ENCODE measurements around the gene FGF4.

The FGF4 gene

DNA sequence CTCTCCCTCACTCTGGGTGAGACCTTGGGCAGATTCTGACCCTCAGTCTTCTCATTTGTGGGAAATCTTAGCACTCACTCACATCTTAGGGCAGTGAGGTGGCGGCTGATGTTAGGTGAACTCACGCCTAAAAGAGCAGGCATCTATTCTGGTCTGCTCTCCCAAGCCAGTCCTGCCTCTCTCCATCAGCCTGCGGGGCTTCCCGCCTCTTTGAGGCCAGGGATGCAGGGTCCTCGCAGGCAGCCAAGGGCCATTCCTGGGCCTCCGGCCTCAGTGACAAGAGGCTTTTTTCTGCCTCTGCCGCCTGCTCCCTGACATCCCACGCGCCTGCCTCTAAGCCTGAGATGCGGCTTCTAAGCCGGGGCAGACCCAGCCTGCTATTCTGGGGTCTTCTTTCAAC, 13.8 kb upstream of the FGF4 start:
- peaks cover 37% of the 10 kb centered on the region for H3K4me1 Mint-ChIP-seq
- H3K27me3 Mint-ChIP-seq (ENCODE audit: low read depth, poor library complexity), result peaks cover 22% of the 10 kb centered on the region
- TF ChIP-seq, protein P1, sequence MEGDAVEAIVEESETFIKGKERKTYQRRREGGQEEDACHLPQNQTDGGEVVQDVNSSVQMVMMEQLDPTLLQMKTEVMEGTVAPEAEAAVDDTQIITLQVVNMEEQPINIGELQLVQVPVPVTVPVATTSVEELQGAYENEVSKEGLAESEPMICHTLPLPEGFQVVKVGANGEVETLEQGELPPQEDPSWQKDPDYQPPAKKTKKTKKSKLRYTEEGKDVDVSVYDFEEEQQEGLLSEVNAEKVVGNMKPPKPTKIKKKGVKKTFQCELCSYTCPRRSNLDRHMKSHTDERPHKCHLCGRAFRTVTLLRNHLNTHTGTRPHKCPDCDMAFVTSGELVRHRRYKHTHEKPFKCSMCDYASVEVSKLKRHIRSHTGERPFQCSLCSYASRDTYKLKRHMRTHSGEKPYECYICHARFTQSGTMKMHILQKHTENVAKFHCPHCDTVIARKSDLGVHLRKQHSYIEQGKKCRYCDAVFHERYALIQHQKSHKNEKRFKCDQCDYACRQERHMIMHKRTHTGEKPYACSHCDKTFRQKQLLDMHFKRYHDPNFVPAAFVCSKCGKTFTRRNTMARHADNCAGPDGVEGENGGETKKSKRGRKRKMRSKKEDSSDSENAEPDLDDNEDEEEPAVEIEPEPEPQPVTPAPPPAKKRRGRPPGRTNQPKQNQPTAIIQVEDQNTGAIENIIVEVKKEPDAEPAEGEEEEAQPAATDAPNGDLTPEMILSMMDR (IDR thresholded peaks at IDR 0.05), result no peak
- H3K4me3 Mint-ChIP-seq, result no peak overlapping the region
- no peak for DNase-seq
- H3K27ac Mint-ChIP-seq, result no peak overlapping the region
- H3K36me3 Mint-ChIP-seq (ENCODE audit: low read depth), result no peaks in the 10 kb centered on the region
- peaks cover 3% of the 10 kb centered on the region for H3K9me3 Mint-ChIP-seq

DNA sequence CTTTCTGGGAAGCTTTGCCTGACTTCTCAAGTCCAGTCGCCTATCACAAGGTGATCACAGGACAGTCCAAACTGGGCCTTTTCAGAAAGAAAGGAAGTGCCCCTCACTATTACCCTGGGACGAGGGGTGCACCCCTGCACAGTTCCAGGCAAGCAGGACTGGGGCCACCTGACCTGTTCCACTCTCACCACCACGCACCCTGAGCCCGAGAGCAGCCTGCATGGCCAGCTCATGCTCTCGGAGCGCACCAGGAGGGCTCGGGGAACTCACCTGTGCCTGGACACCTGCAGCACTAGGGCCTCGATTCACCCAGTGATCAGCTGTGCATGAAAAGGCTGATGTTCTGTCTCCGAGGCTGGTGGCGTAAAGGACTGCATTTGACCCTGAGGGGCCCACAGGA, 12.8 kb upstream of the FGF4 start:
- Mint-ChIP-seq H3K36me3 (ENCODE audit: low read depth) (no peaks in the 10 kb centered on the region), H3K4me1 (peaks cover 32% of the 10 kb centered on the region), H3K27ac (no peak overlapping the region), H3K4me3 (no peak overlapping the region), H3K27me3 (ENCODE audit: low read depth, poor library complexity) (peaks cover 28% of the 10 kb centered on the region), H3K9me3 (no peaks in the 10 kb centered on the region)
- DNase-seq, result no peak
- TF ChIP-seq, protein P1 (IDR thresholded peaks at IDR 0.05), result no peak

DNA sequence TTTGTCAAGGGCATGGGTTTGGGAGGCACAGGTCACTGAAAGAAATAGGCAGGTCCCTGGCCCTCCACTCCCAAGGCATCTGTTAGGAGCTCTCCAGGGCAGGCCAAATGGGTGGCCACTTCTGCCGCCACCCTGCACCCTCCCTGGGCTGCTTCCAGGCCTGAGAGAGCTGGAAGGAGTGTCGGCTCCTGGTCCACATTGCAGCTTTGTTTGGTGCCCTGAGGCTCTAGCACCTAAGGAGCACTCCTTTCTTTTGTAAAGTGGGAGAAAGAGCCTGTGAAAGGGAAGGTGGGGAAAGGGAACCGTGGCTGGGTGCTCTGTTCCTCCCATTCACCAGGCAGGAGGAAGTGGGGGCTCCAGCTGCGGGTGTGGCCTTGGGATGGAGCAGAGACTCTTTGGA, 12.3 kb upstream of the FGF4 start:
- Mint-ChIP-seq H3K36me3 (ENCODE audit: low read depth) (no peaks in the 10 kb centered on the region), H3K4me3 (no peak overlapping the region), H3K27ac (no peak overlapping the region), H3K9me3 (no peaks in the 10 kb centered on the region), H3K4me1 (peaks cover 27% of the 10 kb centered on the region), H3K27me3 (ENCODE audit: low read depth, poor library complexity) (peaks cover 29% of the 10 kb centered on the region)
- TF ChIP-seq, protein P1 (IDR thresholded peaks at IDR 0.05), result no peak
- no peak for DNase-seq

DNA sequence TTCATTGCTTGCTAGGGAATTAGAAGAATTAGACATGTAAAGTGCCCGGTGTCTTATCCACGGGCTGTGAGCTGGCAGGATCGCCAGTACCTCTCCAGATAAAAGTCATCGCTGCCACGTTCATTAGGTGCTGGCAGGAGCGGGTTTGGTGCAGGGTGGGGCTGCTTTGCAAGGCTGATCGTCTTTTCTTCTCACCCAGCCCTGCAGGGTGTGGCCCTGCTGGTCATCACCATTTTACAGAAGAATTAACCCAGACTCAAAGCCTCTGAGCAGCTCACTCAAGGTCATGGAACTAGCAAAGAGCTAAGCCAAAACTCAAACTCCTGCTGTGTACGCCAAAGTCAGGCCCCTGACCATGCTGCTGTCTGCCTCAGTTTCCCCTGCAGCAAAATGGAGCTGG, 6.1 kb upstream of the FGF4 start:
- no peak overlapping the region for H3K27ac Mint-ChIP-seq
- H3K4me1 Mint-ChIP-seq, result peaks cover 5% of the 10 kb centered on the region
- H3K36me3 Mint-ChIP-seq (ENCODE audit: low read depth), result no peaks in the 10 kb centered on the region
- no peak for DNase-seq
- H3K4me3 Mint-ChIP-seq, result no peak overlapping the region
- H3K9me3 Mint-ChIP-seq, result no peaks in the 10 kb centered on the region
- TF ChIP-seq, protein P1 (IDR thresholded peaks at IDR 0.05), result no peak
- peaks cover 68% of the 10 kb centered on the region for H3K27me3 Mint-ChIP-seq (ENCODE audit: low read depth, poor library complexity)

DNA sequence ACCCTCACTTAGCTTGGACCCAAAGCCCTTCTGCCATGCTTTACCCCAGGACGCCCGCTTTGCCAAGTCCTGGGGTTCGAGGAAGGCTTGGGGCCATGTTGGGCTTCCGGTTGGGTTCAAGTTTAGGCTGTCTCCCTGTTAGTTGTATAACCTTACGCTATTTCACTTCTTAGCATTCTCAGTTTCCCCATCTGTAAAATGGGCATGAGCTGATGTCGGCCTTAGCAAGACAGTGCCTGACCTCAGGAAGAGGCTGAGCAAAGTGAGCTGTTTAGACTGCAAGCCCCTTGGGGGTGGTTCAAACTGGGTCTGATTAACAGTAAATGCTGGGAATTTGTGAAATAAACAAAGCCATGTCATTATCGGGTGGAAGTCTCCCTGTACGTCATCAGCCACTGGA, 3.2 kb upstream of the FGF4 start:
- H3K27ac Mint-ChIP-seq, result no peak overlapping the region
- H3K4me1 Mint-ChIP-seq, result peaks cover 5% of the 10 kb centered on the region
- H3K9me3 Mint-ChIP-seq, result no peaks in the 10 kb centered on the region
- H3K27me3 Mint-ChIP-seq (ENCODE audit: low read depth, poor library complexity), result peaks cover 79% of the 10 kb centered on the region
- DNase-seq, result no peak
- no peak overlapping the region for H3K4me3 Mint-ChIP-seq
- TF ChIP-seq, protein P1 (IDR thresholded peaks at IDR 0.05), result no peak
- H3K36me3 Mint-ChIP-seq (ENCODE audit: low read depth), result no peaks in the 10 kb centered on the region

DNA sequence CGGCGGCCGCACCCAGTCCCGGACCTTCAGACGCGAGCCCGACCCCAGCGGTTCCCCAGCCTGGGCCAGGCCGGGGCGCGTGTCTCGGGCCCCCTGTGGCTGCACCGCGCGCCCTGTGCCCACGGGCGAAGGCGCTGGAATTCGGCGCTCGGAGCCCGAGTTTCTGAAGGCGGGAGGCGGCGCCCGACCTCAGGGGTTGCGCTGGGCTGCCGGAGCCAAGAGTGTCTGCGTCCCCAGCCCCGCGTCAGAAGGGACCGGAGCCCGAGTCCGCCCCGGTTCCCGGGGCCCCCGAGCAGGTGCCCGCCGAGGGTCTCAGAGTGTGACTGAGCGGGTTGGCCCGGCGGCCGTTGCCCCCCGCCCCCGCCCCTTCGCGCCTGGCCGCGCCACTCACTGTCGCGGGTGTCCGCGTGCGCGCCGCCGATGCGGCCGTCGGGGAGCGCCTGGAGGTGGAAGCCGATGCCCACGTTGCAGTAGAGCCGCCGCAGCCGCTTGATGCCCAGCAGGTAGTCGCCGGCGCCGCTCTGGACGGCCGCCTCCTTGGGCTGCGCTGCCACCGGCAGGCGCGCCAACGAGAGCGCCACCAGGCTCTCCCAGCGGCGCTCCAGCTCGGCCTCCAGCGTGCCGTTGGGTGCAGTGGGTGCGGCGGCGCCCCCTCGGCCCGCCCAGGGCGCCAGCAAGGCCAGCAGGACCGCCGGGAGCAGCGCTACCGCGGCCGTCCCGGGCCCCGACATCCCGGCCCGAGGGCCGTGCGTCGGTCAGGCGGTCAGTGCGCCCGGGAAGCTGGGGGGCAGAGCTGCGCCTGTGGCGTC, 583 bp downstream of the FGF4 start:
- no peak overlapping the region for H3K4me3 Mint-ChIP-seq
- H3K27me3 Mint-ChIP-seq (ENCODE audit: low read depth, poor library complexity), result peaks cover 82% of the 10 kb centered on the region
- H3K27ac Mint-ChIP-seq, result no peak overlapping the region
- DNase-seq, result peak; percentile 41
- H3K9me3 Mint-ChIP-seq, result peaks cover 2% of the 10 kb centered on the region
- no peaks in the 10 kb centered on the region for H3K36me3 Mint-ChIP-seq (ENCODE audit: low read depth)
- H3K4me1 Mint-ChIP-seq, result peaks cover 35% of the 10 kb centered on the region
- TF ChIP-seq, protein P1 (IDR thresholded peaks at IDR 0.05), result no peak

Measured in nephron progenitor cell (in vitro differentiated cells).